Colonic mucosa (tissue), 4 donors: ENCODE data around the gene TRA2A. TPM values are rescaled to one million over a fixed set of nuclear protein-coding genes. Genes with fewer than 3 reads are reported as not detected.

Experiments
- DNase-seq: peaks from one replicate; pipeline ENCODE4 v3.0.0-alpha.2; 2020
- H3K27ac ChIP-seq: fragments of 200-600 bp; one replicate; pipeline ENCODE4 v1.8.0; 2021
- H3K27me3 ChIP-seq: fragments of 200-600 bp; one replicate; pipeline ENCODE4 v1.8.0; 2021
- H3K36me3 ChIP-seq: fragments of 200-600 bp; one replicate; pipeline ENCODE4 v1.8.0; 2021
- H3K4me1 ChIP-seq: fragments of 200-600 bp; one replicate; pipeline ENCODE4 v1.8.0; 2021; ENCODE audit warnings: mild to moderate bottlenecking
- H3K4me3 ChIP-seq: fragments of 200-600 bp; one replicate; pipeline ENCODE4 v1.8.0; 2021
- H3K9ac ChIP-seq, 2 donors: one replicate each; pipeline ENCODE4 v1.7.0; 2013; ENCODE audit warnings: control low read depth in 2 of 2, low read depth in 2 of 2, low read length in 2 of 2
- H3K9me3 ChIP-seq: fragments of 200-600 bp; one replicate; pipeline ENCODE4 v1.8.0; 2021
- CTCF ChIP-seq: fragments of 200-600 bp; IDR thresholded peaks from one replicate; pipeline ENCODE4 v1.8.0; 2022; ENCODE audit warnings: antibody characterized with exemption, mild to moderate bottlenecking
- intact Hi-C: fragments of 100-400 bp; cut with DNase I; formaldehyde crosslinking; loops from one replicate; pipeline ENCODE4 v1.14.1; 2022
- total RNA-seq, 2 donors: library from RNA; stranded (reverse); fragmentation: NEBNext Ultra II Directional in 1 of 2; extraction: Animal tissue kit (Norgen Biotek cat#: 25700) in 1 of 2; gene quantifications; one replicate each; pipeline ENCODE4 v1.2.1, GENCODE V29; 2021
- donor health status: healthy.
- donor health status: DM: no; HTN: no; CAD: no.
- donor health status: DM: no; HTN: no; CAD: no.

The TRA2A gene
- total RNA-seq, 2 donors from 2014 or later, result 73.2 to 83.3 TPM

- intact Hi-C loops, result no loop called here
- no peaks in the 10 kb centered on the region for H3K9me3 ChIP-seq
- no peak for DNase-seq
- no peak overlapping the region for H3K4me3 ChIP-seq
- H3K27me3 ChIP-seq, result peaks cover 67% of the 10 kb centered on the region
- H3K27ac ChIP-seq, result no peak overlapping the region
- no peak for TF ChIP-seq CTCF
- peaks cover 15% of the 10 kb centered on the region for H3K4me1 ChIP-seq
- H3K36me3 ChIP-seq, result no peaks in the 10 kb centered on the region
- peak overlapping the region in 1 of 2 donors; percentile 46 for H3K9ac ChIP-seq
Measured at GRCh38 chr7:23467806-23468525, 63.8 kb downstream of the TRA2A start.

GRCh38 chr7:23467291-23467805, 64.4 kb downstream of the TRA2A start:
- Histone ChIP-seq H3K27me3 (peaks cover 61% of the 10 kb centered on the region), H3K36me3 (no peaks in the 10 kb centered on the region), H3K27ac (no peak overlapping the region), H3K4me3 (no peak overlapping the region), H3K9ac (no peak overlapping the region), H3K4me1 (peaks cover 15% of the 10 kb centered on the region), H3K9me3 (no peaks in the 10 kb centered on the region)
- intact Hi-C loops, result no loop called here
- TF ChIP-seq CTCF, result no peak
- no peak for DNase-seq

GRCh38 chr7:23462846-23463245, 68.9 kb downstream of the TRA2A start:
- no peak for TF ChIP-seq CTCF
- Histone ChIP-seq H3K36me3 (no peaks in the 10 kb centered on the region), H3K27ac (no peak overlapping the region), H3K9ac (no peak overlapping the region), H3K4me3 (no peak overlapping the region), H3K9me3 (no peaks in the 10 kb centered on the region), H3K4me1 (no peaks in the 10 kb centered on the region), H3K27me3 (peaks cover 17% of the 10 kb centered on the region)
- intact Hi-C loops, result no loop called here
- DNase-seq, result no peak

- H3K27me3 ChIP-seq, result no peaks in the 10 kb centered on the region
Measured at GRCh38 chr7:23458044-23458443, 73.7 kb downstream of the TRA2A start.

GRCh38 chr7:23456093-23456492, 75.7 kb downstream of the TRA2A start:
- no peak overlapping the region for H3K4me3 ChIP-seq
- no peak for DNase-seq
- intact Hi-C loops, result no loop called here
- H3K9me3 ChIP-seq, result no peaks in the 10 kb centered on the region
- no peaks in the 10 kb centered on the region for H3K27me3 ChIP-seq
- TF ChIP-seq CTCF, result no peak
- H3K36me3 ChIP-seq, result no peaks in the 10 kb centered on the region
- no peak overlapping the region for H3K9ac ChIP-seq
- H3K4me1 ChIP-seq, result no peaks in the 10 kb centered on the region
- no peak overlapping the region for H3K27ac ChIP-seq

More at GRCh38 chr7:23458044-23458443, 73.7 kb downstream of the TRA2A start:
- Histone ChIP-seq H3K27ac (no peak overlapping the region), H3K4me3 (no peak overlapping the region), H3K4me1 (no peaks in the 10 kb centered on the region), H3K9ac (no peak overlapping the region), H3K36me3 (no peaks in the 10 kb centered on the region), H3K9me3 (no peaks in the 10 kb centered on the region)
- intact Hi-C loops, result no loop called here
- no peak for TF ChIP-seq CTCF
- no peak for DNase-seq
